ENCODE data around the gene LTF. TPM values are rescaled to one million over a fixed set of nuclear protein-coding genes. Genes with fewer than 3 reads are reported as not detected.

The LTF gene
- total and polyA plus RNA-seq, 2 of the 13 experiments (the other 11 are each of a cell fraction or from before 2014, with no cell fraction given): not detected

DNA sequence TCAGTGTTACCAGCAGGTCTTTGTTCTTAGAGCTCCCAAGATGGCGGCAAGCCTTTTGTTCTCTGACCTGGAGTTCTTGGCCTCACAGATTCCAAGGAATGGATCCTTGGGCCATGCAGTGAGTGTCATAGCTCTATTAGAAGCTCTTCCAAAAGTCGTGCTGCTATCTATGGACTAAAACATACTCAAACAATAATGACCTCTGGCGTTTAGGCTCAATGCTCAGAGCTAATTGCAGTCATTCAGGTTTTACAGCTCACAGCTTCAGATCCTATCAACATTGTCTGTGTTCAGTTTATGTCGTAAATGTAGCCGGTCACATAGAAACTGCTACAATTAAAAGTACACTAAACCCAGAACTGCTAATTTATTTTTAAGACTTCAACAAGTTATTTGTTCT is 35.5 kb downstream of the LTF start:
- H2AFZ ChIP-seq (ENCODE audit: low read length): no peak overlapping the region
- in situ Hi-C loops (cut with HindIII; ENCODE audit: extremely low pct_ligation_motif_present, low pct_unique_long_range_greater_than_20kb): no loop called here
- 31% methylated on average over 5 of the region's 5 CpGs for WGBS (ENCODE audit: low lambda C conversion rate)
- H3K9ac ChIP-seq (ENCODE audit: insufficient read depth, low read depth, low read length): no peak overlapping the region
- intact Hi-C loops (cut with micrococcal nuclease; ENCODE audit: unreplicated experiment): no loop called here
- peaks cover 13% of the 10 kb centered on the region for H3K4me1 ChIP-seq (ENCODE audit: insufficient read depth, low read length)
- no peak for FAIRE-seq
- H3K79me2 ChIP-seq (ENCODE audit: insufficient read depth, low read length): no peaks in the 10 kb centered on the region
- no peaks in the 10 kb centered on the region for H4K20me1 ChIP-seq (ENCODE audit: insufficient read depth, low read length)
- no peak for DNase-seq (ENCODE audit: low spot score)
- no peaks in the 10 kb centered on the region for H3K9me3 ChIP-seq (ENCODE audit: low read length)
- H3K4me2 ChIP-seq (ENCODE audit: low read depth, low read length): no peak overlapping the region
- H3K27me3 ChIP-seq (ENCODE audit: control insufficient read depth in 1 of 2, insufficient read depth in 2 of 2, low read length in 2 of 2): no peaks in the 10 kb centered on the region; a peak in 1 of 5 replicates
- POLR2A ChIA-PET: no interaction called here
- no peak overlapping the region for H3K4me3 ChIP-seq (replicated peaks in 1 of 3; ENCODE audit: insufficient read depth in 1 of 3, low read depth in 2 of 3, low read length in 3 of 3)
- BruUV-seq (replicated peaks): no TSS peak
- no peaks in the 10 kb centered on the region for H3K36me3 ChIP-seq (replicated peaks in 1 of 2; ENCODE audit: control insufficient read depth in 1 of 2, insufficient read depth in 2 of 2, low read length in 2 of 2)
- no peak for TF ChIP-seq RFX1 (IDR thresholded peaks at IDR 0.05)
- CTCF ChIA-PET (ENCODE audit: low intra/inter-chr PET ratio, low total read pairs): no interaction called here
- no peak overlapping the region for H3K27ac ChIP-seq (ENCODE audit: extremely low read length, insufficient read depth, low read length)
- ATAC-seq: no peak

DNA sequence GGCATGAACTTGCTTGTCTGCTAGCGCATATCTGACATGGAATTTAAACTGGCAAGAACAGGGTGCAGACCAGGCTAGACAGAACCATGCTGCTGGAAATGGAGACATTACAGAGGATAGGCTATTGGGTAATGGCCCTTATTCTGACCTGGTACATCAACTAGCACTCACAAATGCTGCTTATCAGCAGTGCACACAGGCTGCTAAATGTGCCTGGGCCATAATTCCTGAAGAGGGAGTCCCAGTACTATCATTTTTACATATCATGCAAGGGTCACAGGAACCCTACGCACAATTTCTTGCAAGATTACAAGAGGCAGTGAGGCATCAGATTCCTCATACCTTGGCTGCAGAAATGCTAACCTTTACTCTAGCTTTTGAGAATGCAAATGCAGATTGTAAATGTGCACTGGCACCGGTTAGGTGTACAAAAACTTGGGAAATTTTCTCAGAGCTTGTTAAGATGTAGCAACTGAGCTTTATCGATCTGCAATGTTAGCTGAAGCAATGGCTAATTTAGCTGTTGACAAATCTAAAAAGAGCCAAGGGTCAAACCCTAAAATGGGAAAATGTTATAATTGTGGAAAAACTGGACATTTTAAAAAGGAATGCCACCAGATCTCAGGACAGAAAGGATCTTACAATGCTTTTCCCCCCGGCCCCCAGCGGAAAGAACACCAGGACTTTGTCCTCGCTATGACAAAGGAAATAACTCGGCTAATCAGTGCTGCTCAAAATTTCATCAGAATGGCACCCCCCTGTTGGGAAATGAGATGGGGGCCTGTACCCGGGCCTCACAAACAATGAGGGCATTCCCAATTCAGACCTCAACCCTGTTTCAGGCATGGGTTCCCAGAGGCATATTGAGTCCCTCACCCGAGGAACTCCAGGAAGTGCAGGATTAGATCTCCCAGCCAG is 36.5 kb downstream of the LTF start:
- no peak overlapping the region for H3K27ac ChIP-seq (ENCODE audit: extremely low read length, insufficient read depth, low read length)
- ChIA-PET CTCF (ENCODE audit: low intra/inter-chr PET ratio, low total read pairs) (no interaction called here), POLR2A (no interaction called here)
- in situ Hi-C loops (cut with HindIII; ENCODE audit: extremely low pct_ligation_motif_present, low pct_unique_long_range_greater_than_20kb) (no loop called here), intact Hi-C loops (cut with micrococcal nuclease; ENCODE audit: unreplicated experiment) (no loop called here)
- no peaks in the 10 kb centered on the region for H3K36me3 ChIP-seq (replicated peaks in 1 of 2; ENCODE audit: control insufficient read depth in 1 of 2, insufficient read depth in 2 of 2, low read length in 2 of 2)
- H3K4me3 ChIP-seq (replicated peaks in 1 of 3; ENCODE audit: insufficient read depth in 1 of 3, low read depth in 2 of 3, low read length in 3 of 3): no peak overlapping the region
- WGBS (ENCODE audit: low lambda C conversion rate): 2% methylated on average over 8 of the region's 10 CpGs
- H3K79me2 ChIP-seq (ENCODE audit: insufficient read depth, low read length): no peaks in the 10 kb centered on the region
- peak overlapping the region; percentile 24; the same call in 1 of the 2 replicates for H3K4me2 ChIP-seq (ENCODE audit: low read depth, low read length)
- H3K4me1 ChIP-seq (ENCODE audit: insufficient read depth, low read length): peaks cover 13% of the 10 kb centered on the region
- ATAC-seq: peak; percentile 50
- no peak overlapping the region for H3K9ac ChIP-seq (ENCODE audit: insufficient read depth, low read depth, low read length)
- no peaks in the 10 kb centered on the region for H4K20me1 ChIP-seq (ENCODE audit: insufficient read depth, low read length)
- no peak overlapping the region for H2AFZ ChIP-seq (ENCODE audit: low read length)
- H3K9me3 ChIP-seq (ENCODE audit: low read length): no peaks in the 10 kb centered on the region
- no peak for FAIRE-seq
- peak; percentile 10 for DNase-seq (ENCODE audit: low spot score)
- no peaks in the 10 kb centered on the region; a peak in 1 of 5 replicates for H3K27me3 ChIP-seq (ENCODE audit: control insufficient read depth in 1 of 2, insufficient read depth in 2 of 2, low read length in 2 of 2)
- no TSS peak for BruUV-seq (replicated peaks)
- 0 out of 2 replicates have a peak, but pooled peaks have one; percentile 23 for TF ChIP-seq HNF4G (IDR thresholded peaks at IDR 0.05; ENCODE audit: borderline replicate concordance, low read depth, low read length)
- no peak for TF ChIP-seq HNF4G (CRISPR knock-in tag; IDR thresholded peaks at IDR 0.05; ENCODE audit: borderline replicate concordance, low read depth)
- TF ChIP-seq, protein P1, sequence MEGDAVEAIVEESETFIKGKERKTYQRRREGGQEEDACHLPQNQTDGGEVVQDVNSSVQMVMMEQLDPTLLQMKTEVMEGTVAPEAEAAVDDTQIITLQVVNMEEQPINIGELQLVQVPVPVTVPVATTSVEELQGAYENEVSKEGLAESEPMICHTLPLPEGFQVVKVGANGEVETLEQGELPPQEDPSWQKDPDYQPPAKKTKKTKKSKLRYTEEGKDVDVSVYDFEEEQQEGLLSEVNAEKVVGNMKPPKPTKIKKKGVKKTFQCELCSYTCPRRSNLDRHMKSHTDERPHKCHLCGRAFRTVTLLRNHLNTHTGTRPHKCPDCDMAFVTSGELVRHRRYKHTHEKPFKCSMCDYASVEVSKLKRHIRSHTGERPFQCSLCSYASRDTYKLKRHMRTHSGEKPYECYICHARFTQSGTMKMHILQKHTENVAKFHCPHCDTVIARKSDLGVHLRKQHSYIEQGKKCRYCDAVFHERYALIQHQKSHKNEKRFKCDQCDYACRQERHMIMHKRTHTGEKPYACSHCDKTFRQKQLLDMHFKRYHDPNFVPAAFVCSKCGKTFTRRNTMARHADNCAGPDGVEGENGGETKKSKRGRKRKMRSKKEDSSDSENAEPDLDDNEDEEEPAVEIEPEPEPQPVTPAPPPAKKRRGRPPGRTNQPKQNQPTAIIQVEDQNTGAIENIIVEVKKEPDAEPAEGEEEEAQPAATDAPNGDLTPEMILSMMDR (CRISPR knock-in tag; IDR thresholded peaks at IDR 0.05): peak; percentile 15; the same call in 1 of the 2 replicates
- TF ChIP-seq, protein P2, sequence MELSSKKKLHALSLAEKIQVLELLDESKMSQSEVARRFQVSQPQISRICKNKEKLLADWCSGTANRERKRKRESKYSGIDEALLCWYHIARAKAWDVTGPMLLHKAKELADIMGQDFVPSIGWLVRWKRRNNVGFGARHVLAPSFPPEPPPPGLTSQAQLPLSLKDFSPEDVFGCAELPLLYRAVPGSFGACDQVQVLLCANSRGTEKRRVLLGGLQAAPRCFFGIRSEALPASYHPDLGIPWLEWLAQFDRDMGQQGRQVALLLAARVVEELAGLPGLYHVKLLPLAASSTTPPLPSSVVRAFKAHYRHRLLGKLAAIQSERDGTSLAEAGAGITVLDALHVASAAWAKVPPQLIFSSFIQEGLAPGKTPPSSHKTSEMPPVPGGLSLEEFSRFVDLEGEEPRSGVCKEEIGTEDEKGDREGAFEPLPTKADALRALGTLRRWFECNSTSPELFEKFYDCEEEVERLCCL (CRISPR knock-in tag; IDR thresholded peaks at IDR 0.05; ENCODE audit: borderline replicate concordance): no peak
- no peak for TF ChIP-seq SOX6 (IDR thresholded peaks at IDR 0.05)
- TF ChIP-seq SOX6 (CRISPR knock-in tag; IDR thresholded peaks at IDR 0.05): peak; percentile 74
- TF ChIP-seq MBNL3 (CRISPR knock-in tag; conservative IDR thresholded peaks at IDR 0.05): no peak
- TF ChIP-seq, protein P3, sequence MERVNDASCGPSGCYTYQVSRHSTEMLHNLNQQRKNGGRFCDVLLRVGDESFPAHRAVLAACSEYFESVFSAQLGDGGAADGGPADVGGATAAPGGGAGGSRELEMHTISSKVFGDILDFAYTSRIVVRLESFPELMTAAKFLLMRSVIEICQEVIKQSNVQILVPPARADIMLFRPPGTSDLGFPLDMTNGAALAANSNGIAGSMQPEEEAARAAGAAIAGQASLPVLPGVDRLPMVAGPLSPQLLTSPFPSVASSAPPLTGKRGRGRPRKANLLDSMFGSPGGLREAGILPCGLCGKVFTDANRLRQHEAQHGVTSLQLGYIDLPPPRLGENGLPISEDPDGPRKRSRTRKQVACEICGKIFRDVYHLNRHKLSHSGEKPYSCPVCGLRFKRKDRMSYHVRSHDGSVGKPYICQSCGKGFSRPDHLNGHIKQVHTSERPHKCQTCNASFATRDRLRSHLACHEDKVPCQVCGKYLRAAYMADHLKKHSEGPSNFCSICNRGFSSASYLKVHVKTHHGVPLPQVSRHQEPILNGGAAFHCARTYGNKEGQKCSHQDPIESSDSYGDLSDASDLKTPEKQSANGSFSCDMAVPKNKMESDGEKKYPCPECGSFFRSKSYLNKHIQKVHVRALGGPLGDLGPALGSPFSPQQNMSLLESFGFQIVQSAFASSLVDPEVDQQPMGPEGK (CRISPR knock-in tag; IDR thresholded peaks at IDR 0.05): peak; percentile 54; the same call in 1 of the 2 replicates
- no peak for TF ChIP-seq ZNF766 (CRISPR knock-in tag; IDR thresholded peaks at IDR 0.05; ENCODE audit: borderline replicate concordance)
- TF ChIP-seq ONECUT2 (CRISPR knock-in tag; IDR thresholded peaks at IDR 0.05): peak; percentile 23; the same call in 1 of the 2 replicates

Data from HepG2 (cell line).